SK-N-SH (cell line): Measurements from ENCODE around the gene ACAD11. TPM values are rescaled to one million over a fixed set of nuclear protein-coding genes. Genes with fewer than 3 reads are reported as not detected.

Source experiments
- CTCF ChIA-PET: fragments of 300-600, 350-600 bp; formaldehyde crosslinking; extraction: SDS; loops from one replicate; lab custom pipeline; 2021; lab: Yijun Ruan, JAX
- POLR2A ChIA-PET: fragments of 350-600 bp; sonication (Branson Sonifier 250); formaldehyde crosslinking; extraction: SDS; loops from one replicate; lab custom pipeline; 2020; ENCODE audit warnings: antibody characterized with exemption, inconsistent platforms; lab: Yijun Ruan, JAX
- DNase-seq: peaks from one replicate; pipeline ENCODE4 v3.0.0; 2012
- H2AFZ ChIP-seq: fragments of 200-600 bp; sonication (generic); 2 replicates; pipeline ENCODE4 v1.8.1; 2016; ENCODE audit warnings: antibody characterized with exemption, mild to moderate bottlenecking, low read depth
- H3F3A ChIP-seq: fragments of 200-600 bp; sonication (generic); replicated peaks from 2 replicates; pipeline ENCODE3; 2016; ENCODE audit warnings: antibody characterized with exemption, mild to moderate bottlenecking; ENCODE audit not compliant: insufficient read depth
- H3K27ac ChIP-seq, 2 experiments: fragments of 200-500 bp in 1 of 2; fragments of 200-600 bp in 1 of 2; sonication (Bioruptor generic) in 1 of 2; sonication (generic), shearing (Covaris generic) in 1 of 2; 2 replicates each; pipeline versions ENCODE4 v1.5.1 to v1.6.1; 2014 to 2016; ENCODE audit warnings: low read depth in 2 of 2, inconsistent platforms in 1 of 2, low read length in 1 of 2, mild to moderate bottlenecking in 1 of 2, mixed read lengths in 1 of 2
- H3K27me3 ChIP-seq: fragments of 200-600 bp; sonication (generic), shearing (Covaris generic); 2 replicates; pipeline ENCODE4 v1.6.1; 2016; ENCODE audit warnings: mixed run types; ENCODE audit not compliant: insufficient read depth
- H3K36me3 ChIP-seq, 2 experiments: fragments of 200-500 bp in 1 of 2; fragments of 200-600 bp in 1 of 2; sonication (Bioruptor generic) in 1 of 2; sonication (generic) in 1 of 2; replicated peaks in 1 of 2; 2 replicates each; pipeline versions ENCODE3 to v1.5.1; 2014 to 2016; ENCODE audit warnings: low read length in 1 of 2, mild to moderate bottlenecking in 1 of 2; ENCODE audit not compliant: insufficient read depth in 2 of 2, control insufficient read depth in 1 of 2
- H3K4me1 ChIP-seq, 2 experiments: fragments of 200-500 bp in 1 of 2; fragments of 200-600 bp in 1 of 2; sonication (Bioruptor generic) in 1 of 2; sonication (generic), shearing (Covaris generic) in 1 of 2; 2 replicates each; pipeline versions ENCODE4 v1.5.1 to v1.6.1; 2014 to 2016; ENCODE audit warnings: low read depth in 1 of 2, low read length in 1 of 2, mixed run types in 1 of 2; ENCODE audit not compliant: insufficient read depth in 2 of 2, control insufficient read depth in 1 of 2
- H3K4me2 ChIP-seq: fragments of 200-600 bp; sonication (generic), shearing (Covaris generic); 2 replicates; pipeline ENCODE4 v1.6.1; 2017; ENCODE audit warnings: mixed run types
- H3K4me3 ChIP-seq, 2 experiments: fragments of 200-500 bp in 1 of 2; fragments of 200-600 bp in 1 of 2; sonication (Bioruptor generic) in 1 of 2; sonication (generic), shearing (Covaris generic) in 1 of 2; 2 replicates each; pipeline versions ENCODE4 v1.5.1 to v1.8.1; 2014 to 2016; ENCODE audit warnings: low read depth in 2 of 2, inconsistent platforms in 1 of 2, low read length in 1 of 2, mild to moderate bottlenecking in 1 of 2, mixed read lengths in 1 of 2, moderate library complexity in 1 of 2
- H3K79me2 ChIP-seq: fragments of 200-600 bp; sonication (generic); 2 replicates; pipeline ENCODE4 v1.8.1; 2017; ENCODE audit warnings: mild to moderate bottlenecking; ENCODE audit not compliant: insufficient read depth
- H3K9ac ChIP-seq: fragments of 200-600 bp; sonication (generic); 2 replicates; pipeline ENCODE4 v1.6.1; 2017; ENCODE audit warnings: mixed run types
- H3K9me2 ChIP-seq: fragments of 200-600 bp; sonication (generic); 2 replicates; pipeline ENCODE4 v1.6.1; 2017; ENCODE audit warnings: mixed run types
- H3K9me3 ChIP-seq: fragments of 200-600 bp; sonication (generic); 2 replicates; pipeline ENCODE4 v1.6.1; 2017; ENCODE audit warnings: mixed run types, mild to moderate bottlenecking, moderate library complexity
- H4K20me1 ChIP-seq: fragments of 200-600 bp; sonication (generic); 2 replicates; pipeline ENCODE4 v1.6.1; 2017; ENCODE audit warnings: mild to moderate bottlenecking, mixed run types; ENCODE audit not compliant: insufficient read depth
- CHD2 ChIP-seq: fragments of 150-350 bp; IDR thresholded peaks from 2 replicates; pipeline ENCODE4 v1.6.1; 2018; ENCODE audit warnings: low read length; ENCODE audit not compliant: partially characterized antibody
- ELF1 ChIP-seq: IDR thresholded peaks from 2 replicates; pipeline ENCODE4 v1.4.0; 2012
- EP300 ChIP-seq, 2 experiments: IDR thresholded peaks; 2 replicates each; pipeline versions ENCODE4 v1.4.0 to v1.6.1; 2012; ENCODE audit warnings: borderline replicate concordance in 1 of 2, low read depth in 1 of 2, low read length in 1 of 2
- MAX ChIP-seq: IDR thresholded peaks from 2 replicates; pipeline ENCODE4 v1.4.0; 2012; ENCODE audit warnings: low read depth
- MXI1 ChIP-seq: IDR thresholded peaks from 2 replicates; pipeline ENCODE4 v1.6.1; 2012; ENCODE audit warnings: mild to moderate bottlenecking, low read depth, low read length, improper control_type of control experiment
- NFIC ChIP-seq: IDR thresholded peaks from 2 replicates; pipeline ENCODE4 v1.4.0; 2012; ENCODE audit warnings: borderline replicate concordance
- PBX3 ChIP-seq: IDR thresholded peaks from 2 replicates; pipeline ENCODE4; 2012
- RAD21 ChIP-seq: IDR thresholded peaks from 2 replicates; pipeline ENCODE4 v1.6.1; 2012; ENCODE audit warnings: mild to moderate bottlenecking, low read length
- SMC3 ChIP-seq: IDR thresholded peaks from 2 replicates; pipeline ENCODE4 v1.6.1; 2012; ENCODE audit warnings: low read depth, low read length, improper control_type of control experiment
- TCF12 ChIP-seq: IDR thresholded peaks from 2 replicates; pipeline ENCODE4 v1.4.0; 2012
- ZBTB33 ChIP-seq: IDR thresholded peaks from 2 replicates; pipeline ENCODE4 v1.4.0; 2012; ENCODE audit warnings: low read depth, borderline replicate concordance
- WGBS: methylation state at CpG from one replicate; pipeline ENCODE4 v1.1.6; 2017; ENCODE audit warnings: low lambda C conversion rate; 5-methylcytosine and 5-hydroxymethylcytosine counted together
- polyA plus RNA-seq, 3 experiments: library from polyadenylated mRNA; depleted of rRNA; stranded (reverse); fragments of >200 nt; gene quantifications; 2 replicates each; pipeline ENCODE4 v1.2.3, GENCODE V29; 2012

The ACAD11 gene
- polyA plus RNA-seq, 1 of the 3 experiments (the other 2 are of a cell fraction), result 16.3 TPM

GRCh38 chr3:132654190-132654589 lies 5.4 kb downstream of the ACAD11 start:
- peaks cover 18% of the 10 kb centered on the region for H3F3A ChIP-seq
- ChIA-PET POLR2A (no interaction called here), CTCF (interaction anchor here (1.1 to 2.6 kb wide), 3 partner anchors 9 to 118 kb away, joined by 3 to 10 read pairs (median 5); no protein-coding TSS in a partner anchor)
- no peaks in the 10 kb centered on the region for H3K27me3 ChIP-seq
- 85% methylated on average over 2 of the region's 2 CpGs for WGBS
- no peaks in the 10 kb centered on the region for H4K20me1 ChIP-seq
- peaks cover 0 to 4% of the 10 kb centered on the region in 2 experiments for H3K36me3 ChIP-seq
- H3K4me1 ChIP-seq, result peaks cover 8 to 15% of the 10 kb centered on the region in 2 experiments; a peak in 3 of 4 replicates
- H3K9ac ChIP-seq, result no peak overlapping the region
- H3K9me2 ChIP-seq, result no peaks in the 10 kb centered on the region
- H3K4me3 ChIP-seq, result no peak overlapping the region
- TF ChIP-seq MXI1 (no peak), PBX3 (peak; percentile 36; the same call in 1 of the 2 replicates), ELF1 (no peak), NFIC (no peak), TCF12 (peak; percentile 27; the same call in 1 of the 2 replicates)
- TF ChIP-seq, all 33 proteins: peak for 2
- DNase-seq, result no peak
- H2AFZ ChIP-seq, result no peak overlapping the region
- H3K9me3 ChIP-seq, result no peaks in the 10 kb centered on the region
- no peak overlapping the region for H3K4me2 ChIP-seq
- H3K79me2 ChIP-seq, result peaks cover 17% of the 10 kb centered on the region
- no peak overlapping the region; a peak in 1 of 4 replicates for H3K27ac ChIP-seq

- POLR2A ChIA-PET, result no interaction called here
- CTCF ChIA-PET, result interaction anchor here (1.2 to 2.0 kb wide), 4 partner anchors 10 to 310 kb away, joined by 3 to 9 read pairs (median 4); no protein-coding TSS in a partner anchor
Measured at GRCh38 chr3:132652640-132653270, 6.9 kb downstream of the ACAD11 start.

More at GRCh38 chr3:132652640-132653270, 6.9 kb downstream of the ACAD11 start:
- peaks cover 12% of the 10 kb centered on the region for H3F3A ChIP-seq
- H3K9me3 ChIP-seq, result no peaks in the 10 kb centered on the region
- no peak overlapping the region for H3K4me3 ChIP-seq
- WGBS, result 50% methylated on average over 1 of the region's 1 CpG
- peaks cover 6% of the 10 kb centered on the region; the same call in 1 of the 2 replicates for H3K79me2 ChIP-seq
- H3K27ac ChIP-seq, result no peak overlapping the region
- H4K20me1 ChIP-seq, result no peaks in the 10 kb centered on the region
- H3K9me2 ChIP-seq, result no peaks in the 10 kb centered on the region
- H2AFZ ChIP-seq, result no peak overlapping the region
- DNase-seq, result no peak
- H3K36me3 ChIP-seq, result peaks cover 0 to 4% of the 10 kb centered on the region in 2 experiments
- peaks cover 4 to 15% of the 10 kb centered on the region in 2 experiments; a peak in 3 of 4 replicates for H3K4me1 ChIP-seq
- no peaks in the 10 kb centered on the region for H3K27me3 ChIP-seq
- no peak overlapping the region for H3K4me2 ChIP-seq
- TF ChIP-seq SMC3 (no peak), MAX (no peak), ZBTB33 (no peak), EP300 (IDR thresholded peaks at IDR 0.05; ENCODE audit: borderline replicate concordance in 1 of 2, low read depth in 1 of 2, low read length in 1 of 2) (no peak), RAD21 (no peak), CHD2 (no peak), TCF12 (peak; percentile 40; the same call in 1 of the 2 replicates)
- H3K9ac ChIP-seq, result no peak overlapping the region
